Measurements from ENCODE around the gene HNF4A. TPM values are rescaled to one million over a fixed set of nuclear protein-coding genes. Genes with fewer than 3 reads are reported as not detected.
A peak's percentile ranks its signal among the peaks of the same experiment; 100 is the strongest.

Gene HNF4A
- polyA plus RNA-seq, 1 of the 3 experiments (the other 2 are of a cell fraction), result not detected

- CTCF ChIA-PET, result interaction anchor here (1.4 to 2.8 kb wide), 3 partner anchors 13 to 58 kb away, joined by 3 to 12 read pairs (median 9); no protein-coding TSS in a partner anchor
- H3K4me2 ChIP-seq, result no peak overlapping the region
- no peak overlapping the region for H3K4me3 ChIP-seq (ENCODE audit: low read depth in 2 of 2, low read length in 1 of 2)
- H3K9ac ChIP-seq, result no peak overlapping the region
- H3F3A ChIP-seq (replicated peaks; ENCODE audit: insufficient read depth), result no peaks in the 10 kb centered on the region
- WGBS (ENCODE audit: low lambda C conversion rate), result 70% methylated on average over 15 of the region's 17 CpGs
- no peaks in the 10 kb centered on the region for H4K20me1 ChIP-seq (ENCODE audit: insufficient read depth)
- H3K27ac ChIP-seq (ENCODE audit: low read depth in 2 of 2, low read length in 1 of 2), result no peak overlapping the region
- no peaks in the 10 kb centered on the region for H3K79me2 ChIP-seq (ENCODE audit: insufficient read depth)
- no peaks in the 10 kb centered on the region for H3K9me3 ChIP-seq
- POLR2A ChIA-PET, result no interaction called here
- no peaks in the 10 kb centered on the region for H3K36me3 ChIP-seq (replicated peaks in 1 of 2; ENCODE audit: control insufficient read depth in 1 of 2, insufficient read depth in 2 of 2, low read length in 1 of 2)
- TF ChIP-seq USF1 (IDR thresholded peaks at IDR 0.05; ENCODE audit: borderline replicate concordance, low read depth), result no peak
- TF ChIP-seq TEAD4 (IDR thresholded peaks at IDR 0.05; ENCODE audit: borderline replicate concordance, insufficient read depth), result no peak
- TF ChIP-seq FOSL2 (IDR thresholded peaks at IDR 0.05; ENCODE audit: borderline replicate concordance, low read depth), result no peak
- TF ChIP-seq MXI1 (IDR thresholded peaks at IDR 0.05; ENCODE audit: low read depth, low read length), result no peak
- TF ChIP-seq GATA2 (CRISPR knock-in tag; IDR thresholded peaks at IDR 0.05), result no peak
- TF ChIP-seq RFX5 (IDR thresholded peaks at IDR 0.05; ENCODE audit: low read length), result no peak
- TF ChIP-seq SMC3 (IDR thresholded peaks at IDR 0.05; ENCODE audit: low read depth, low read length), result no peak
- TF ChIP-seq FOXM1 (IDR thresholded peaks at IDR 0.05; ENCODE audit: low read depth), result no peak
- TF ChIP-seq CHD2 (IDR thresholded peaks at IDR 0.05; ENCODE audit: low read length, partially characterized antibody), result no peak
- no peak for TF ChIP-seq MEF2A (IDR thresholded peaks at IDR 0.05; ENCODE audit: borderline replicate concordance, low read depth)
- no peak for TF ChIP-seq RCOR1 (IDR thresholded peaks at IDR 0.05; ENCODE audit: low read length)
- TF ChIP-seq TAF1 (IDR thresholded peaks at IDR 0.05; ENCODE audit: borderline replicate concordance, low read depth, low read length), result no peak
- H3K9me2 ChIP-seq, result no peaks in the 10 kb centered on the region
- H3K4me1 ChIP-seq (ENCODE audit: control insufficient read depth in 1 of 2, insufficient read depth in 2 of 2, low read depth in 1 of 2, low read length in 1 of 2), result peaks cover 0 to 10% of the 10 kb centered on the region in 2 experiments; a peak in 1 of 4 replicates
- no peaks in the 10 kb centered on the region; the same call in 1 of the 2 replicates for H3K27me3 ChIP-seq (ENCODE audit: insufficient read depth)
- DNase-seq, result no peak
- no peak overlapping the region for H2AFZ ChIP-seq (ENCODE audit: low read depth)
Measured at GRCh38 chr20:44401770-44402390, 46.4 kb downstream of the HNF4A start.

GRCh38 chr20:44402391-44403193 is 47.1 kb downstream of the HNF4A start:
- Histone ChIP-seq H3K4me2 (no peak overlapping the region), H3K4me3 (ENCODE audit: low read depth in 2 of 2, low read length in 1 of 2) (no peak overlapping the region), H2AFZ (ENCODE audit: low read depth) (no peak overlapping the region), H3K79me2 (ENCODE audit: insufficient read depth) (no peaks in the 10 kb centered on the region), H3K36me3 (replicated peaks in 1 of 2; ENCODE audit: control insufficient read depth in 1 of 2, insufficient read depth in 2 of 2, low read length in 1 of 2) (no peaks in the 10 kb centered on the region), H4K20me1 (ENCODE audit: insufficient read depth) (no peaks in the 10 kb centered on the region), H3K9me2 (no peaks in the 10 kb centered on the region), H3K9me3 (no peaks in the 10 kb centered on the region), H3K9ac (no peak overlapping the region), H3K4me1 (ENCODE audit: control insufficient read depth in 1 of 2, insufficient read depth in 2 of 2, low read depth in 1 of 2, low read length in 1 of 2) (peaks cover 0 to 10% of the 10 kb centered on the region in 2 experiments; a peak in 1 of 4 replicates), H3K27ac (ENCODE audit: low read depth in 2 of 2, low read length in 1 of 2) (peak overlapping the region in 1 of 2 experiments; percentile 29; a peak in 2 of 4 replicates), H3K27me3 (ENCODE audit: insufficient read depth) (no peaks in the 10 kb centered on the region; the same call in 1 of the 2 replicates), H3F3A (replicated peaks; ENCODE audit: insufficient read depth) (no peaks in the 10 kb centered on the region)
- DNase-seq, result peak; percentile 84
- WGBS (ENCODE audit: low lambda C conversion rate), result 53% methylated on average over 16 of the region's 18 CpGs
- CTCF ChIA-PET, result interaction anchor here (0.9 to 2.8 kb wide), 4 partner anchors 14 to 57 kb away, joined by 3 to 12 read pairs (median 6); no protein-coding TSS in a partner anchor
- no peak for TF ChIP-seq YY1 (IDR thresholded peaks at IDR 0.05; ENCODE audit: low read depth)
- peak; percentile 61 for TF ChIP-seq GATA2 (CRISPR knock-in tag; IDR thresholded peaks at IDR 0.05)
- POLR2A ChIA-PET, result no interaction called here
